ENCODE data around the gene MMD2.

MMD2 gene, protein sequence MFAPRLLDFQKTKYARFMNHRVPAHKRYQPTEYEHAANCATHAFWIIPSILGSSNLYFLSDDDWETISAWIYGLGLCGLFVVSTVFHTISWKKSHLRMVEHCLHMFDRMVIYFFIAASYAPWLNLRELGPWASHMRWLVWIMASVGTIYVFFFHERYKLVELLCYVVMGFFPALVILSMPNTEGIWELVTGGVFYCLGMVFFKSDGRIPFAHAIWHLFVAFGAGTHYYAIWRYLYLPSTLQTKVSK

GRCh38 chr7:4958477-4959301 is at the start of gene MMD2:
TSS of gene MMD2 (minus strand) at chr7:4959187. CDS start at chr7:4959017, 170 bp downstream.
- TF ChIP-seq, protein P1, sequence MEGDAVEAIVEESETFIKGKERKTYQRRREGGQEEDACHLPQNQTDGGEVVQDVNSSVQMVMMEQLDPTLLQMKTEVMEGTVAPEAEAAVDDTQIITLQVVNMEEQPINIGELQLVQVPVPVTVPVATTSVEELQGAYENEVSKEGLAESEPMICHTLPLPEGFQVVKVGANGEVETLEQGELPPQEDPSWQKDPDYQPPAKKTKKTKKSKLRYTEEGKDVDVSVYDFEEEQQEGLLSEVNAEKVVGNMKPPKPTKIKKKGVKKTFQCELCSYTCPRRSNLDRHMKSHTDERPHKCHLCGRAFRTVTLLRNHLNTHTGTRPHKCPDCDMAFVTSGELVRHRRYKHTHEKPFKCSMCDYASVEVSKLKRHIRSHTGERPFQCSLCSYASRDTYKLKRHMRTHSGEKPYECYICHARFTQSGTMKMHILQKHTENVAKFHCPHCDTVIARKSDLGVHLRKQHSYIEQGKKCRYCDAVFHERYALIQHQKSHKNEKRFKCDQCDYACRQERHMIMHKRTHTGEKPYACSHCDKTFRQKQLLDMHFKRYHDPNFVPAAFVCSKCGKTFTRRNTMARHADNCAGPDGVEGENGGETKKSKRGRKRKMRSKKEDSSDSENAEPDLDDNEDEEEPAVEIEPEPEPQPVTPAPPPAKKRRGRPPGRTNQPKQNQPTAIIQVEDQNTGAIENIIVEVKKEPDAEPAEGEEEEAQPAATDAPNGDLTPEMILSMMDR (IDR thresholded peaks at IDR 0.05; ENCODE audit: low read length) = no peak
- no peak for TF ChIP-seq EZH2phosphoT487 (IDR thresholded peaks at IDR 0.05; ENCODE audit: low read length)
- TF ChIP-seq EZH2 (optimal IDR thresholded peaks at IDR 0.05; ENCODE audit: low read depth, low read length) = no peak
- Histone ChIP-seq H3K36me3 (replicated peaks; ENCODE audit: insufficient read depth, low read length) (no peaks in the 10 kb centered on the region), H3K9me2 (replicated peaks; ENCODE audit: insufficient read depth, low read length) (no peaks in the 10 kb centered on the region), H3F3A (ENCODE audit: insufficient read depth, low read length) (no peaks in the 10 kb centered on the region), H3K4me1 (ENCODE audit: low read length) (no peaks in the 10 kb centered on the region), H3K4me2 (ENCODE audit: low read depth, low read length) (no peak within 1 kb of the TSS), H3K27me3 (replicated peaks; ENCODE audit: insufficient read depth, low read length) (peaks cover 47% of the 10 kb centered on the region), H3K9ac (ENCODE audit: low read length) (no peak within 1 kb of the TSS), H3K27ac (ENCODE audit: low read length) (no peak within 1 kb of the TSS), H4K20me1 (ENCODE audit: insufficient read depth, low read length) (no peaks in the 10 kb centered on the region), H3K4me3 (ENCODE audit: low read length) (no peak within 1 kb of the TSS), H2AFZ (ENCODE audit: low read length) (no peak within 1 kb of the TSS), H3K9me3 (replicated peaks; ENCODE audit: insufficient read depth, low read length) (no peaks in the 10 kb centered on the region), H3K79me2 (ENCODE audit: low read length) (no peaks in the 10 kb centered on the region)
- no peak for DNase-seq

DNA sequence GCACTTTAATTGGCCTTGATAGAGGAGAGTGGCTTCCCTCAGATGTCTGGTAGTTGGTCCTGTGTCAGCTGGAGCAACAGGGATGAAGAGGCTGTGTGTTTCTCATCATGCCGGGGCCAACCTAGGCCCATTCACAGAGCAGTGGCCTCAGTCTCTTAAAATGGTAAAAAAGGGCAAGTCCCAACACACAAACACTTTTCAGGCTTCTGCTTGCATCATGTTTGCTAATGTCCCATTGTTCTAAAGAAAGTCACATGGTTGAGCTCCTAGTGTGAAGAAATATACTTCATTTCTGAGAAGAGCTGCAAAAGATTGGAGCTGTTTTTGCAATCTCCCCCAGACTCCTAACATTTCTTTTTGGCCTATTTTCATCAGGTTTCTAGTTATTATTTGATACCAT is 46.1 kb upstream of the MMD2 start:
- Histone ChIP-seq H3K4me3 (ENCODE audit: low read length) (no peak overlapping the region), H3K4me1 (ENCODE audit: low read length) (no peaks in the 10 kb centered on the region), H2AFZ (ENCODE audit: low read length) (no peak overlapping the region), H3K4me2 (ENCODE audit: low read depth, low read length) (no peak overlapping the region), H3K27me3 (replicated peaks; ENCODE audit: insufficient read depth, low read length) (no peaks in the 10 kb centered on the region), H4K20me1 (ENCODE audit: insufficient read depth, low read length) (no peaks in the 10 kb centered on the region), H3K9me3 (replicated peaks; ENCODE audit: insufficient read depth, low read length) (no peaks in the 10 kb centered on the region), H3K9me2 (replicated peaks; ENCODE audit: insufficient read depth, low read length) (no peaks in the 10 kb centered on the region), H3F3A (ENCODE audit: insufficient read depth, low read length) (no peaks in the 10 kb centered on the region), H3K27ac (ENCODE audit: low read length) (no peak overlapping the region), H3K36me3 (replicated peaks; ENCODE audit: insufficient read depth, low read length) (no peaks in the 10 kb centered on the region), H3K79me2 (ENCODE audit: low read length) (no peaks in the 10 kb centered on the region), H3K9ac (ENCODE audit: low read length) (no peak overlapping the region)
- no peak for DNase-seq
- TF ChIP-seq EZH2 (optimal IDR thresholded peaks at IDR 0.05; ENCODE audit: low read depth, low read length) = no peak
- TF ChIP-seq EZH2phosphoT487 (IDR thresholded peaks at IDR 0.05; ENCODE audit: low read length) = no peak
- TF ChIP-seq, protein P1 (IDR thresholded peaks at IDR 0.05; ENCODE audit: low read length) = no peak

DNA sequence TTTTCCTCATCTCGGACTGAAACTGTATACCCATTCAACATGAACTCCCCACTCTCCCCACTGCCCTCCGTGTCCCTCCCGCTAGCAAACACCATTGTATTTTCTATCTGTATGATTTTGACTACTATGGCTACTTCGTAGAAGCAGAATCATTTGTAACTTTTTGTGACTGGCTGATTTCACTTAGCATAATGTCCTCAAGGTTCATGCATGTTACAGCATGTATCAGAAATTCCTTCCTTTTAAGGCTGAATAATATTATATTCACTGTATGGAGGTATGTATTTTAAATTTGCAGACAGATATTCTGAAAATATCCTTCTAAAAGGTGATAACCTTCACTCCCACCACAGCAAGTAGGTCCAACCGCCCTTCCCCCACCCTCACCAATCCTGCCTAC is 42.9 kb upstream of the MMD2 start:
- Histone ChIP-seq H3K27me3 (replicated peaks; ENCODE audit: insufficient read depth, low read length) (no peaks in the 10 kb centered on the region), H3K9me3 (replicated peaks; ENCODE audit: insufficient read depth, low read length) (no peaks in the 10 kb centered on the region), H3K4me1 (ENCODE audit: low read length) (no peaks in the 10 kb centered on the region), H3K9me2 (replicated peaks; ENCODE audit: insufficient read depth, low read length) (no peaks in the 10 kb centered on the region), H4K20me1 (ENCODE audit: insufficient read depth, low read length) (no peaks in the 10 kb centered on the region), H3K36me3 (replicated peaks; ENCODE audit: insufficient read depth, low read length) (no peaks in the 10 kb centered on the region), H3K4me3 (ENCODE audit: low read length) (no peak overlapping the region), H3F3A (ENCODE audit: insufficient read depth, low read length) (no peaks in the 10 kb centered on the region), H3K4me2 (ENCODE audit: low read depth, low read length) (no peak overlapping the region), H2AFZ (ENCODE audit: low read length) (no peak overlapping the region), H3K27ac (ENCODE audit: low read length) (no peak overlapping the region), H3K9ac (ENCODE audit: low read length) (no peak overlapping the region), H3K79me2 (ENCODE audit: low read length) (no peaks in the 10 kb centered on the region)
- TF ChIP-seq, protein P1 (IDR thresholded peaks at IDR 0.05; ENCODE audit: low read length) = no peak
- no peak for DNase-seq
